IPS-20b (cell line): ENCODE data around the gene HMGXB4.

ENCODE experiments used
- H3K27ac ChIP-seq: one replicate; pipeline ENCODE4 v1.5.1; 2013; ENCODE audit warnings: low read length
- H3K27me3 ChIP-seq: 2 replicates; pipeline ENCODE4 v1.6.1; 2013; ENCODE audit warnings: mild to moderate bottlenecking, low read length, inconsistent platforms; ENCODE audit not compliant: insufficient read depth
- H3K36me3 ChIP-seq: 2 replicates; pipeline ENCODE4 v1.6.1; 2013; ENCODE audit warnings: low read depth, mild to moderate bottlenecking, inconsistent platforms, low read length, moderate library complexity; ENCODE audit not compliant: insufficient read depth
- H3K4me1 ChIP-seq: 2 replicates; pipeline ENCODE4 v1.6.1; 2013; ENCODE audit warnings: mild to moderate bottlenecking, control low read depth, inconsistent platforms, low read length, moderate library complexity; ENCODE audit not compliant: insufficient read depth
- H3K4me3 ChIP-seq: 2 replicates; pipeline ENCODE4 v1.5.1; 2013; ENCODE audit warnings: mild to moderate bottlenecking, low read length, inconsistent platforms
- H3K9ac ChIP-seq: 2 replicates; pipeline ENCODE4 v1.6.1; 2013; ENCODE audit warnings: low read depth, mild to moderate bottlenecking, inconsistent platforms, low read length, moderate library complexity
- H3K9me3 ChIP-seq: 2 replicates; pipeline ENCODE4 v1.6.1; 2013; ENCODE audit warnings: mild to moderate bottlenecking, low read depth, low read length, inconsistent platforms; ENCODE audit not compliant: insufficient read depth

HMGXB4 gene

DNA sequence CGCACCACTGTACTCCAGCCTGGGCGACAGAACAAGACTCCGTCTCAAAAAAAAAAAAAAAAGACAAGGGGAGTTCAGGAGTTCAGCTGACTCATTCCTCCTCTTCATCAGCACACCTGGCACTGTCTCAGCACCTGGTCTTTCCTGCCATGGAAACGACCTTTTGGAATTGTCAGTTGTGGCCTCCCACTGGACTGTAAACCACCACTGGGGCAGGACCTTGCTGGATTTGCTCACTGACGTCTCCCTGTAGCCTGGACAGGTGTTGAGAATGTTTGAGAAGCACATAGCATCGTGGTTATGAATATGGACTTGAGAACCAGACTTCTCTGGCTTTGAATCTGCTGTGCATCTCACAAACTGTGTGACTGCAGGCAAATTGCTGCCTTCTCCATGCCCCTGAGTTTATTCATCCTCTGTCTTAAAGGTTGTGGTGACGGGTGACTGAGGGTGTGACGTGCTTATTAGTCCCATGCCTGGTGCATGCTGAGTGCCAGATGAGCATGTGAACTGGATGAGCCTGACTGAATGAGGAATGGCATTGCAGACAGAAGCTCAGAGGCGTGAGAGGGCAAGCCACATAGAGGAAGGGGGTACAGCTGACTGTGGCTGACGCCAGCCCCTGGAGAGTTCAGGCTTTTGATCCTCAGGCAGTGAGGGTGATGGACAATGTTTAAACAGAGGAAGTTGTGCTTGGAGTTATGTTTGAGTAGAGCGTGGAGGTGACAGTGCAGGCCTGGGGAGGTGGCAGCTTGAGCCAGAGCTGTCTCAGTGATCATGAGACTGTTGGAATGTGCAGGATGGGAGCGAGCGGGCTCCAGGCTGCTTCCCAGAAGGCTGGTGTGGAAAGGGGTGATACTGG, 55.1 kb downstream of the HMGXB4 start:
- H3K9ac ChIP-seq, result no peak overlapping the region
- H3K36me3 ChIP-seq, result no peaks in the 10 kb centered on the region
- no peak overlapping the region for H3K4me3 ChIP-seq
- no peaks in the 10 kb centered on the region for H3K9me3 ChIP-seq
- no peaks in the 10 kb centered on the region for H3K4me1 ChIP-seq
- H3K27ac ChIP-seq, result no peak overlapping the region
- no peaks in the 10 kb centered on the region for H3K27me3 ChIP-seq

DNA sequence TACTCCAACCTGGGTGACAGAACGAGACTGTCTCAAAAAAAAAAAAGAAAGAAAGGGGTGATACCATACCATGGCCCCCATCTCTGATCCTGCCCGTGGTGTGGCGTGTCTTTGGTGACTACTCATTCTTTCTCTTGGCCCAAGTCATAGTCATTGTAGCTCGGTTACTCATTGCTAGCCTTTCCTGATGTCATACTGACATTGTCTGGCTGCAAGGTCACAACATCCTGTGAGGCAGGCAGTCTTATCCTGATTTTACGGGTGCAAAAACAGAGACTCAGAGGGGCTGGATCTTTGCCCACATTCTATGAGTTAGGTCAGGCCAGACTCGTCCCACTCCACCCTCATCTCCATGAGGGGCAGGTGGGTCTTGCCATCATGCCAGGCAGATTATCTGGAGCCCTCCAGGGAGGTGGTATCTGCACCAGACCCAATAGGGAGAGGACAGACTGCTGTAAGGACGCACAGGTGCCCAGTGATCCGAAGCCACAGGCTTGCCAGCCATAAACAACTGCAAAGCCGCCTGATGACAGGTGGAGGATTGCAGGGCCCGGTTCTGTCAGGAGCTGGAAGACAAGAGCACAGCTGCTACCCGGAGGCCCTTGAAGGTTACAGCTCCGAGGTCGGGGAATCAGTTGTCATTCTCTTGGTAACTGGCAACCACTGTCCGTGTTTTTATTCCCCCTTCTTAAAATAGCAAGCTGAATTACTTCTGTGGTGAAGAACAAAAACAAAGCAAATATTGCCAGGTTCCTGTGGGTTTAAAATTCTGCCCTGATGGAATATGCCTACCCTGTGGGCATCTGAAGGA, 56.2 kb downstream of the HMGXB4 start:
- Histone ChIP-seq H3K4me3 (no peak overlapping the region), H3K36me3 (no peaks in the 10 kb centered on the region), H3K9me3 (no peaks in the 10 kb centered on the region)

DNA sequence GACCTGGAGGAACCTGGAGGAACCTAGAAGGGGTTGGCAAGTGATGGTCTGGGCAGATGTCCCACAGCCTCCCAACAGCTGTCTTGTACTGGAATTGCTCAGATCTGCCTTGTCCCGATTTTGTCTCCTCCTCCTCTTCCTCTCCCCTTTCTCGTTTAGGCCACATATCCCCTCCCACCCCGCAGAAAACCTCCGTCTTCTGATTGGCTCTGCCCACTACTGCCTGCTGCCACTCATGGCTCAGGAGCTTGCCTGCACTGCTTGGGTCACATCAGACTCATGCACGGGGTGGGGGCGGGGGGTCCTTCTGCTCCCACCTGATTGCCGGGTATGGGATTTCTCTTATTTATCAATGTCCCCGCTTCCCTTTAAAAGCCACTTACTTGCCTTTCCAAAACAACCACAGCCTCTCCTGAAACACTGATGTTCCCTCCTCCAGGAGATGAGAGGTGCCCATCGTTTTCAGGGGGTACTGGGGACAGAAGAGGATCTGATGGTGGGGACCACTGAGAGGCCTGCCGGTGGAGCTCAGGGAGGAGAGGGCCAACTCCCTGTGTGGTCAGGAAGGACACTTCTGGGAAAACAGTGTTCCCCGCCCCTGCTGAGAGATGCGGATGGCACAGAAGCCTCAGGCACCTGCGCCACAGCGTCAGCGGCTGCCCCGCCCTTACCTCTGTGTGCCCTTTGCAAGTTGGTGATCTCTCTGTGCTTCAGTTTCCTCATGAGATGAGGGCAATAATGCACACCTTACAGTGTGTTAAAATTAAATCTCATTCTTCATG, 57.1 kb downstream of the HMGXB4 start:
- Histone ChIP-seq H3K9me3 (no peaks in the 10 kb centered on the region), H3K36me3 (no peaks in the 10 kb centered on the region), H3K4me1 (no peaks in the 10 kb centered on the region), H3K9ac (no peak overlapping the region), H3K4me3 (no peak overlapping the region), H3K27ac (no peak overlapping the region), H3K27me3 (no peaks in the 10 kb centered on the region)

More for the DNA sequence above, 56.2 kb downstream of the HMGXB4 start:
- no peak overlapping the region for H3K9ac ChIP-seq
- H3K27me3 ChIP-seq, result no peaks in the 10 kb centered on the region
- H3K4me1 ChIP-seq, result no peaks in the 10 kb centered on the region
- H3K27ac ChIP-seq, result no peak overlapping the region

DNA sequence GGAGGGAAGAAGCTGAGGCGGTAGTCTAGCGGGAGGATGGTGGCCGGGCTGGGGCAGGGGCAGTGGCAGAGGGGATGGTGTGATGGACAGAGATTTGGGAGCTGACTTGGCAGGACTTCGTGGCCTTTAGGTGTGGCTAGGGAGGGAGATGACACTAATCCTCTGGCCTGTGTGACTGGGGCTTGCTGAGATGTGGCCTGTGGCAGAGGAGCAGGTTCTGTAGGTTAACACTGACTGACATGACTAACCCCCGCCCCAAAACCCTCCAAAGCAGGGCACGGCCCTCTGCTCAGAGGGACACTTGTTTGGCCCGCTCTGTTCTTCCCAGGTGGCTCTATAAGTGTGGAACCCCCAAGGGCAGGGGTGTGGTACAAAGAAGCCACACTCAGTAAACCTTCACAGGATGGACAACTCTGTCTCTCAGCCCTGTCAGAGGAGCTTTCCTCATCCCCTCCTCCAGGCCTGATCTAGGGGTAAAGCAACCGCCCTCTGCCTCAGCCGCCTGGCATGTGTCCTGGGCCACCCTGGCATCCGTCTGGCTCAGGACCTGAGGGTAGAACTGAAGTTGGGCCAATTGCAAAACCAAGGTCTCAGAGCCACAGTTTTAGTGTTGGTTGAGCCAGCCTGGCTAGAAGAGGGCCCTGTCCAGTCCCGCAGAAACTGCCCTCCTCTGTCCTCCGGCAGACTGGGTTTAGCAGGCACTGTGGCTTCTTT, 58.0 kb downstream of the HMGXB4 start:
- Histone ChIP-seq H3K36me3 (no peaks in the 10 kb centered on the region), H3K9me3 (no peaks in the 10 kb centered on the region), H3K4me1 (no peaks in the 10 kb centered on the region), H3K4me3 (no peak overlapping the region), H3K9ac (no peak overlapping the region), H3K27me3 (no peaks in the 10 kb centered on the region), H3K27ac (no peak overlapping the region)

DNA sequence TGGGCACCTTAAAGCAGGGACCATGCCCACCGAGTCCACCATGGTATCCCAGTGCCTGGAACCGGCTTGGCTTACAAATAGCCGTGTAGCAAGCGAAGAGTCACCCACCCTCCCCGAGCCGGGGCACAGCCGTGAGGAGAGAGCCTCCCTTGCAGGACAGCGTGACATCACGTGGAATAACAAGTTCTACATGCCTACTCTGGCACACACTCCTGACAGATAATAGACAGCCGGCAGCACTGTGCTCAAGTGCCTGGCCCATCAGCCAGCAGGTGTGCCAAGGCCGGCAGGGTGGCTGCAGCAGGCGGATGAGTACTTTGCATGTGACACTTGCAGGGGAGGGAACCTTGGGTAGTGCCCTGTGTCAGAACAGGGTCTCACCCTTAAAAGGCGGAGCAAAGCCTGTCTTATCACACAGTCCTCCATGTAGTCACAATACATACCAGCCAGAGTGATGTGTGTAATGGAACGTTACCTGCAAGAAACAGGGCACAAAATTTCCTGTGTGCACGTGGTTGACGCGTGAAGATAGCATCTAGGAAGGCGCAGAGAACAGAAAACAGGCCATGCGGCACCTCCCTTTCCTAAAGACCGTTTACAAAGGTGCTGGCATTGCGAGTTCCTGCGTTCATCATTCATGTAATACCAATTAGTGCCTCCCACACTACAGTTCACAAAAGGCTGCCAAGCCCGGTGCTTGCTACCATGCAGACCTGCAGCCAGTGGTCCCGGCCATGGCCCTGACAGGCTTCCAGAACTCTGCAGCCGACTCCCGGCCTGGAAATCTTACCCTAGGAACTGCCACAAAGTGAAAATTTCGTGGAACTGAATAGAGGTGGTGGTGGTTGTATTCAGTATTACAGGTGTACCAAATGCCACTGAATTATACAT, 58.8 kb downstream of the HMGXB4 start:
- H3K27me3 ChIP-seq, result no peaks in the 10 kb centered on the region
- H3K27ac ChIP-seq, result no peak overlapping the region
- no peaks in the 10 kb centered on the region for H3K36me3 ChIP-seq
- no peaks in the 10 kb centered on the region for H3K4me1 ChIP-seq
- no peak overlapping the region for H3K4me3 ChIP-seq
- H3K9ac ChIP-seq, result no peak overlapping the region
- no peaks in the 10 kb centered on the region for H3K9me3 ChIP-seq

DNA sequence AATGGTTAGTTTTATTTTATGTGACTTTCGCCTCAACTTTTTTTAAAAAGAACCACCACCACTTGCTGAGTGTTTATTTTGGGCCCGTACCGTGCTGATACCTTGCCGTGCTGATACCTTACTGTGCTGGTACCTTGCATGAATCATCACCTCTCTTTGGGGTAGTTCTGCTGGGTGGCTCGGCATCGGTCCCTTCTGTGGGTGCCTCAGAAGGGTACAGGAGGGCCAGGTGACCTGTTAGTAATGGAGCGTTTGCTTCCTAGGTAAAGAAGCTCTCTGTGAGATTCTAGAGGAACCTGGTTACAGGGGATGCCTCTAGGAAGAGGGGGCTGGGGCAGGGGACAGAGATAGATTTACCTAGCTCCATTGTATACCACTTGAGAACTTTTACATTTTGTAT, 59.5 kb downstream of the HMGXB4 start:
- Histone ChIP-seq H3K27me3 (no peaks in the 10 kb centered on the region), H3K27ac (no peak overlapping the region), H3K9me3 (no peaks in the 10 kb centered on the region), H3K4me3 (no peak overlapping the region), H3K9ac (no peak overlapping the region), H3K36me3 (no peaks in the 10 kb centered on the region), H3K4me1 (no peaks in the 10 kb centered on the region)

DNA sequence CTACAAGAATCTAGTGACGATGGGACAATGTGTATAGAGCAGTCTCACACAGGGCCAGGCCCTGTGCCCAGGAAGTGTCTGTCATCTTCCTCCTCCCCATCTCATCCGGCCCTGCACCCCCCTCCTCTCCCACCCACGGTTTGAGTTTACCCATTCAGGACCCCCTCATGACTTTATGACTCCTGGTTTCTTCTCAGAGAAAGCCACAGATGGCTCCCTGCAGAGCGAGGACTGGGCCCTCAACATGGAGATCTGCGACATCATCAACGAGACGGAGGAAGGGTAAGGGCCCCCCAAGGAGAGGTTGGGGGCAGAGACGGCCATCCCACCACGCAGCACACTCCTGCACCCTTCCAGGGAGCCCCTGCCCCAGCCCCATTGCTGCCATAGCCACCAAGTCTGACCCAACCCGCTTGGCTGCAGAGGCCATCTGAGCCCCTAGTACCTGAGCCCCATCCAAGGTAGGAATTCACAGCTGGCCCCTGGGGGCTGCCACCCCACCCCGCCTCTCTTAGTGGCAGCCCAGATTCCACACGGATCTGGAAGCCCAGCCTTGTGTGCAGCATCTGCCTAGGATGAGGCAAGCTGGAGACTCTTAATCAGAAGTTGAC, 60.5 kb downstream of the HMGXB4 start:
- Histone ChIP-seq H3K4me3 (no peak overlapping the region), H3K9me3 (no peaks in the 10 kb centered on the region), H3K36me3 (0 out of 2 replicates have a peak, but pooled peaks cover 4% of the 10 kb centered on the region), H3K27me3 (no peaks in the 10 kb centered on the region), H3K4me1 (no peaks in the 10 kb centered on the region), H3K9ac (no peak overlapping the region), H3K27ac (no peak overlapping the region)

DNA sequence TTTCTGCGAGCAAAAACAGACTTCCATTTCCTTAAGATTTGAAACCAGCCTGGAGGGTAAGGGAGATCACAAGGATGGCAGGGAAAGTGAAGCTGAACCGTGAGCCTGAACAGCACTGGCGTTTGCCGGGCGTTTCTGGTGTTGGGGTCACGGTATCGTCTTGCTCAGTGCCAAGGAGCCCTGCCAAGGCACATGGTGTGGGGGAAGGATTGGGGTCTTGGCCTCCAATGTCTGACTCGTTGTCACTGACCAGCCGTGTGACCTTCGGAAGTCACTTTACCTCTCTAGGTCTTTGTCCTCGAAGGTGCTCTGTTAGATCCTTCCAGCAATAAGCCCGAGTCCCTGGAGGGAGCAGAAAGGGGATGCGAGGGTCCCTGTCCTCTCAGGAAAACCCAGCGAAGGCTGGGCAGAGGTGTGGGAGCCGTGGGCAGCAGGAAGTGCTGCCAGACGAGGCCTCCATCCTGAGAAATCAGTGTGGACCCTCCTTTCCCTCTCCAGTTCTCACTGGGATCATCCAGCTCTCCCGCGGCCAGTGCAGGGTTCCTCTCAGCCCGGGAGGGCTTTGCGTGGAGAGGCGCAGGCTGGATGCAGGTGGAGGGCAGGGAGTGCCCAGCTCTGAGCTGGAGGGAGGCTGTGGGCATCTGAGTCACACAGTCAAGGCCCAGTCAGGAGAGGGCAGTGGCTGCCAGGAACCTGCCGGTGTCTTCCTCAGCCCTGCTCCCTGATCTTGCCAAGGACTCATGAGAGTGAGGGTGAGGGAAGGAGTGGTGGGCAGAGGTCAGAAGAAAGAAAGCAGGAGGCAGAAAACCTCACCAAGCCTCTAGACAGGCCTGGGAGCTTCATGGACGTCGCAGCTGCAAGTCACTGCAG, 61.3 kb downstream of the HMGXB4 start:
- no peaks in the 10 kb centered on the region for H3K9me3 ChIP-seq
- H3K27me3 ChIP-seq, result no peaks in the 10 kb centered on the region

DNA sequence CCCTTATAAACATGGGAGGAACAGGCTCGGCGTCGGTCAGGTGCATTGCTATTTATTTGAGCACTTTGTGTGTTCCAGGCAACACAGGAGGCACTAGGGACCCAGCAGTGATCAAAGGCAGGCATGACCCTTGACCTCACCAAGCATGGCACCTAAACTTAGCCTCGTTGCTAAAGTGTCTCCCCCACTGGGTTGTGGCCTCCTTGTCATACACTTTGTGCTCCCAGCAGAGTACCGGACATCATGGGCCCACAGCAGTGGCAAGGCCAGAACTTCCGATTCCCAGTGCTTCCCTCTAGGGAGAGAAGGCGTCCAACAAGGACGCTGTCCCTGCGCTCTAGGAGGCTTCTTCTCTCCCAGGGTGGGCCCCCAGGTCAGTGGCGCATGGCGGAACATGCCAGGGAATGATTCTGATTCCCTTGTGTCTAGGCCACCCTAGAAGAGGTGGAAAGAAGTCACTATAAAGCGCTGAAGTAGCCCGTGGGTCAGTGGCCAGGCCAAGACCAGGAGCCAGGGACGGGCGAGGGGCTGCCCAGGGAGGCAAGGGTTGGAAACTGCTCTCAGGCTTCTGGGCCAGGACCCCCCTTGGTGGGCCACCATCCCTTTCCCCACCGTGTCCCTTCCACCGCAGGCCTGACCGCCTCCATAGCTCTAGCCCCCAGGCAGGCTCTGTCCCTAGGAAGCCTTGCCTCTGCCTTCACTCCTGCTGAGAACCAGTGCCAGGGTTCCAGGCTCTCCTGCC, 62.1 kb downstream of the HMGXB4 start:
- Histone ChIP-seq H3K9ac (no peak overlapping the region), H3K9me3 (no peaks in the 10 kb centered on the region), H3K27me3 (no peaks in the 10 kb centered on the region), H3K4me1 (no peaks in the 10 kb centered on the region), H3K27ac (no peak overlapping the region), H3K36me3 (peaks cover 14% of the 10 kb centered on the region; the same call in 1 of the 2 replicates), H3K4me3 (no peak overlapping the region)

More for the DNA sequence above, 61.3 kb downstream of the HMGXB4 start:
- Histone ChIP-seq H3K27ac (no peak overlapping the region), H3K9ac (no peak overlapping the region), H3K4me1 (no peaks in the 10 kb centered on the region), H3K4me3 (no peak overlapping the region), H3K36me3 (peaks cover 7% of the 10 kb centered on the region; the same call in 1 of the 2 replicates)
